ENCODE measurements around the gene PERCC1.
"Not testable (repeated sequence)": the region's sequence is repeated elsewhere in the genome, so short reads cannot be mapped to it uniquely, and the experiment has no call there.

PERCC1 gene

GRCh38 chr16:1474082-1474795, 43.4 kb downstream of the PERCC1 start:
- peak overlapping the region; percentile 76 for H3K27ac ChIP-seq
- no peak for TF ChIP-seq ZFX (IDR thresholded peaks at IDR 0.05; ENCODE audit: borderline replicate concordance)
- no peak for TF ChIP-seq CTCF (IDR thresholded peaks at IDR 0.05)

GRCh38 chr16:1474796-1475551, 44.1 kb downstream of the PERCC1 start, which contains the start of gene CLCN7:
Gene CLCN7 (minus strand): TSS chr16:1475028. CDS start chr16:1474974, 54 bp downstream.
- TF ChIP-seq CTCF (IDR thresholded peaks at IDR 0.05) = no peak
- no peak for TF ChIP-seq ZFX (IDR thresholded peaks at IDR 0.05; ENCODE audit: borderline replicate concordance)
- H3K27ac ChIP-seq = peak within 1 kb of the TSS; percentile 76

- H3K27ac ChIP-seq = peak overlapping the region; percentile 76
Observed at GRCh38 chr16:1475552-1476114, 44.8 kb downstream of the PERCC1 start.

GRCh38 chr16:1477033-1477432, 46.2 kb downstream of the PERCC1 start:
- no peak overlapping the region for H3K27ac ChIP-seq
- no peak for TF ChIP-seq ZFX (IDR thresholded peaks at IDR 0.05; ENCODE audit: borderline replicate concordance)
- TF ChIP-seq CTCF (IDR thresholded peaks at IDR 0.05) = no peak

More at GRCh38 chr16:1475552-1476114, 44.8 kb downstream of the PERCC1 start:
- TF ChIP-seq ZFX (IDR thresholded peaks at IDR 0.05; ENCODE audit: borderline replicate concordance) (no peak), CTCF (IDR thresholded peaks at IDR 0.05) (no peak)

DNA sequence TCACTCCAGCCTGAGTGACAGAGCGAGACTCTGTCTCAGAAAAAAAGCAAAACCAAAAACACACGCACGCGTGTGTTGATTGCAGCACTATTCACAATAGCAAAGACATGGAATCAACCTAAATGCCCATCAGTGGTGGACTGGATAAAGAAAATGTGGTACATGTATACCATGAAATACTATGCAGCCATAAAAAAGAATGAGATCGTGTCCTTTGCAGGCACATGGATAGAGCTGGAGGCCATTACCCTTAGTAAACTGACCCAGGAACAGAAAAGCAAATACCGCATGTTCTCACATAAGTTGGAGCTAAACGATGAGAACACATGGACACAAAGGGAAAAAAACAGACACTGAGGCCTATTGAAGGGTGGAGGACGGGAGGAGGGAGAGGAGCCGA, 48.1 kb downstream of the PERCC1 start:
- not testable (repeated sequence) for H3K27ac ChIP-seq

GRCh38 chr16:1481906-1482835, 51.3 kb downstream of the PERCC1 start:
- TF ChIP-seq CTCF (IDR thresholded peaks at IDR 0.05) = no peak
- no peak for TF ChIP-seq ZFX (IDR thresholded peaks at IDR 0.05; ENCODE audit: borderline replicate concordance)
- H3K27ac ChIP-seq = no peak overlapping the region

Measured in 22Rv1 (cell line).